Glutamatergic neuron (in vitro differentiated cells): ENCODE data around the gene HSF4. TPM values are rescaled to one million over a fixed set of nuclear protein-coding genes. Genes with fewer than 3 reads are reported as not detected.

Experiments used
- DNase-seq: peaks from one replicate; pipeline ENCODE4 v3.0.0; 2022
- H3K27ac Mint-ChIP-seq: one replicate; pipeline ENCODE4 v1.8.0; 2020; ENCODE audit warnings: mild to moderate bottlenecking, mixed read lengths, inconsistent platforms; ENCODE audit not compliant: unreplicated experiment
- H3K27me3 Mint-ChIP-seq: one replicate; pipeline ENCODE4 v1.8.0; 2020; ENCODE audit warnings: mild to moderate bottlenecking, moderate library complexity, mixed read lengths, inconsistent platforms; ENCODE audit not compliant: unreplicated experiment
- H3K36me3 Mint-ChIP-seq: one replicate; pipeline ENCODE4 v1.8.0; 2020; ENCODE audit warnings: mild to moderate bottlenecking, mixed read lengths, inconsistent platforms; ENCODE audit not compliant: unreplicated experiment
- H3K4me1 Mint-ChIP-seq: one replicate; pipeline ENCODE4 v1.8.0; 2020; ENCODE audit warnings: mild to moderate bottlenecking, low read depth, mixed read lengths, inconsistent platforms; ENCODE audit not compliant: unreplicated experiment
- H3K4me3 Mint-ChIP-seq: one replicate; pipeline ENCODE4 v1.8.0; 2020; ENCODE audit warnings: mild to moderate bottlenecking, mixed read lengths, inconsistent platforms; ENCODE audit not compliant: unreplicated experiment
- H3K9me3 Mint-ChIP-seq: one replicate; pipeline ENCODE4 v1.8.0; 2020; ENCODE audit warnings: mild to moderate bottlenecking, moderate library complexity, mixed read lengths, inconsistent platforms; ENCODE audit not compliant: unreplicated experiment
- total RNA-seq: library from RNA; stranded (reverse); fragmentation: NEBNext Ultra II Directional; extraction: Animal tissue kit (Norgen Biotek cat#: 25700); gene quantifications from one replicate; pipeline ENCODE4 v1.2.1, GENCODE V29; 2021; ENCODE audit not compliant: unreplicated experiment
- TF ChIP-seq, protein P1 (sequence below): fragments of 200-600 bp; sonication (generic); IDR thresholded peaks from one replicate; pipeline ENCODE4 v1.5.0; 2021; ENCODE audit not compliant: partially characterized antibody, unreplicated experiment

Gene HSF4
- total RNA-seq, 1 donor from 2014 or later: 7.2 TPM

DNA sequence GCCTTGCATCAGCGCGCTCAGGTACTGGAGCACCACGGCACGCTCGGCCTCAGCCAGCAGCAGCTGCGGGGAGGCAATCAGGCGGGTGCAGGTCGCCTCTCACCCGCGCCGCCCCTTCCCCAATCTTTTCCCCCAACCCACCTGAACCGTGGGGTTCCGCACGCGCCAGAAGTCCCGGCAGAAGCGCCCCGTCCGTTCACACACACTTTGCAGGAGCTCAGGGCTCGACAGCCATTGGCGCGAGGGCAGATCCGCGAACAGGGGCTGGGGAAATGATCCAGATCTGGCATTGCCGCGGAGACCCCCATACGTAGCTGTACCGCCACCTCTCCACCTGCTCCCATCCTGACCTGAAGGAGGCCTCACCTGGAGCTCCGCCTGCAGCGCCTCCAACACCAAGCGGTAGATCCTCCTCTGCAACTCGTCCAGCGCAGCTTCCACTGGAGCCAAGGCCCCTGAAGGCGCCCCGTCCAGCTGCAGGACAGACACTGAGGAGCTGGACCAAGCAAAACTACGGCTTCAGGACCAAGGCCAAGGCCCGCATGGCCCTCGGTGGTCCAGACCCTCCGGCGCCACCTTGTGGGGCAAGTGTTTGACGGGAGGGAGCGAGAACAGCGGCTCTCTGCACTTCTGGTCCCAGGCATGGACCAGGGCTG is 20.6 kb downstream of the HSF4 start:
- peak; percentile 97 for DNase-seq
- peak overlapping the region; percentile 86 for H3K4me3 Mint-ChIP-seq
- peaks cover 3% of the 10 kb centered on the region for H3K27me3 Mint-ChIP-seq
- TF ChIP-seq, protein P1, sequence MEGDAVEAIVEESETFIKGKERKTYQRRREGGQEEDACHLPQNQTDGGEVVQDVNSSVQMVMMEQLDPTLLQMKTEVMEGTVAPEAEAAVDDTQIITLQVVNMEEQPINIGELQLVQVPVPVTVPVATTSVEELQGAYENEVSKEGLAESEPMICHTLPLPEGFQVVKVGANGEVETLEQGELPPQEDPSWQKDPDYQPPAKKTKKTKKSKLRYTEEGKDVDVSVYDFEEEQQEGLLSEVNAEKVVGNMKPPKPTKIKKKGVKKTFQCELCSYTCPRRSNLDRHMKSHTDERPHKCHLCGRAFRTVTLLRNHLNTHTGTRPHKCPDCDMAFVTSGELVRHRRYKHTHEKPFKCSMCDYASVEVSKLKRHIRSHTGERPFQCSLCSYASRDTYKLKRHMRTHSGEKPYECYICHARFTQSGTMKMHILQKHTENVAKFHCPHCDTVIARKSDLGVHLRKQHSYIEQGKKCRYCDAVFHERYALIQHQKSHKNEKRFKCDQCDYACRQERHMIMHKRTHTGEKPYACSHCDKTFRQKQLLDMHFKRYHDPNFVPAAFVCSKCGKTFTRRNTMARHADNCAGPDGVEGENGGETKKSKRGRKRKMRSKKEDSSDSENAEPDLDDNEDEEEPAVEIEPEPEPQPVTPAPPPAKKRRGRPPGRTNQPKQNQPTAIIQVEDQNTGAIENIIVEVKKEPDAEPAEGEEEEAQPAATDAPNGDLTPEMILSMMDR: peak; percentile 77
- no peaks in the 10 kb centered on the region for H3K36me3 Mint-ChIP-seq
- peaks cover 7% of the 10 kb centered on the region for H3K9me3 Mint-ChIP-seq
- H3K27ac Mint-ChIP-seq: no peak overlapping the region
- peaks cover 6% of the 10 kb centered on the region for H3K4me1 Mint-ChIP-seq

DNA sequence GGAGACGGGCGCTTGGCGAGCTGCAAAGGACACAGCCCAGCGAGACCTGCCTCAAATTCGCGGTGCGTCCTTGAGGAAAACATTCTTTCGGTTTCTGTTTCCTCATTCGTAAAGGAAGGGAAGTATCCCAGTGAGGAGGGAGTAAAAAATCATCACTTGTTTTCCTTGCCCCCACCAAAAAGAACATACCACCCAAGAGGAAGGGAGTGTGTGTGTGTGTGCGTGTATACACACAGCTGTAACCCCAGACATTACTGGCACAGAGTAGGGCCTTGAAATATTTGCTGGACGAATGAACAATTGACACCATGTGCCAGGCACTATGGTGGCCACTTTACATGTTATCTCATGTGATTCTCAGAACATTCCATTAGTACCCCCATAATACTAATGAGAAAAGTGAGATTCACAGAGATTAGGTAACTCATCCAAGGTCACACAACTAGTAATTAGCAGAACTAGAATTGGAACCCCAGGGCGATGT is 21.1 kb downstream of the HSF4 start:
- no peaks in the 10 kb centered on the region for H3K36me3 Mint-ChIP-seq
- H3K9me3 Mint-ChIP-seq: peaks cover 7% of the 10 kb centered on the region
- TF ChIP-seq, protein P1: no peak
- H3K4me3 Mint-ChIP-seq: peak overlapping the region; percentile 24
- H3K4me1 Mint-ChIP-seq: peaks cover 6% of the 10 kb centered on the region
- peaks cover 3% of the 10 kb centered on the region for H3K27me3 Mint-ChIP-seq
- DNase-seq: no peak
- H3K27ac Mint-ChIP-seq: no peak overlapping the region

DNA sequence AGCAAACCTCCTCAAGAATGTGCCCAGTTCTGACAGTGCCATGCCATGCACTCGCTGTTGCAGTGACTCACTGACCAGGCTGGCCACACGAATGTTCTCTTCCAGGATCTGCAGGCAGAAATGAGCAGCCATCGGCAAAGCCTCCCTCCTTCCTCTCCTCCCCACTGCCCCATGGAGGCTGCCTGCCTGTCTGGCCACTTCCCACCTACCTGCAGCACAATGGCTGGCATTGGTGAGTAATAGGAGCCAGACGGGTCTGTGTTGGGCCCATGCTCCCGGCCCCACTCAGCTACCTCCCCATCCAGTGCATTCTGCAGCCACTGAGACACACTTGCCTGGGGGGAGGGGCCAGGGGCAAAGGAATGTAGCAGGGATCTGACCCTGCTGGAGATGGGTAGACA is 22.0 kb downstream of the HSF4 start:
- Mint-ChIP-seq H3K27me3 (peaks cover 3% of the 10 kb centered on the region), H3K36me3 (no peaks in the 10 kb centered on the region), H3K27ac (no peak overlapping the region), H3K4me3 (no peak overlapping the region), H3K9me3 (peaks cover 11% of the 10 kb centered on the region), H3K4me1 (peaks cover 10% of the 10 kb centered on the region)
- no peak for DNase-seq
- TF ChIP-seq, protein P1: no peak

DNA sequence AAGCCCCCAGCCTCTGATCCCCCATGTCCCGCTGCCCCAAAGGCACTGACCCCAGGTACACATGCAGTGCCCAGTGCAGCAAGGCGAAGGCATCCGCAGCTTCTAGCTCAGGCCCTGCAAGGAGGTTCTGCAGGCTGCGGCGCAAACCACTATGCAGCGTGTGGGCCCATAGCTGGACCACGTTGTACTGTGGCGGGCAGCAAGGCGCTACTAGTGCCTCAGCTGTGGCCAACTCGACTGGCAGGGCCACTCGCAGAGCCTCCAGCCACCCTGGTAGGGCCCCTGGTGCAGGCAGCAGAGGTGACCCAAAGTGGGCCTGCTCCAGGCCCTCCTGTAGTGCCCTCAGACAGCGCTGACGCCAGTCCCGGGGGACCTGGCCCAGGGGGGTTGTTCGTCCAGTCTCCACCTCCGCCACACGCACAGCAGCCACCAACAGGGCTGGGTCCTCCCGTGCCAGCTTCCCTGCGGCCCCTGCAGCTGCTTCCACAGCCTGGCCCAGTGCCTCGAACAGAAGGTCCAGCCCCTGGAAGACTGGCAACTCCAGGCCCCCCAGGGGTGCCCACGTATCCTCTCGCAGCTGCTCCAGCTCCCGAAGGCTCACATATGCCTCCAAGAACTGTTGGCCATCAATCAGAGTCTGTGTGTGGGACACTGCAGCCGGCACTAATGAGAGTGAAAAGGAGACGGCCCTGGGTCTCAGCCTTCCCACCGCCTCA is 22.8 kb downstream of the HSF4 start:
- H3K27ac Mint-ChIP-seq: no peak overlapping the region
- no peak overlapping the region for H3K4me3 Mint-ChIP-seq
- peaks cover 11% of the 10 kb centered on the region for H3K9me3 Mint-ChIP-seq
- H3K27me3 Mint-ChIP-seq: peaks cover 7% of the 10 kb centered on the region
- no peaks in the 10 kb centered on the region for H3K36me3 Mint-ChIP-seq
- H3K4me1 Mint-ChIP-seq: peaks cover 10% of the 10 kb centered on the region
- DNase-seq: no peak
- TF ChIP-seq, protein P1: no peak

DNA sequence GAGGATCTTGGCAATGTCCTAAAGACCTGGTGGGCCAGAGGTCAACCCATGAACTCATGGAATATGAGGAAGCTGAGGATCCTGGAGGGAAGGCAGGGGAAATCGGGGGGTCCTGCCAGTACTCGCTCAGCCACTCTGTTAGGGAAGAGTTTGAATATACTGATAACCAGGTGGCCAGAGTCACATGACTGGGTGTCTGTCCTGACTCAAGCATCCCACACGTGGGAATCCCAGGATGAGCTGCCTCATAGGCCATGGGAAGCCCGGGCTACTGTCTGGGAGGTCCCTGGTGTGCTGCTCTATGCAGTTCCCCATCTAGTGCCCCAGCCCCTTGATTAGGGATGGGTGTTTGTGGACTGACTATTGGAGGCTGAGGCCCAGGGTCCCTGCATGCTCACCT is 23.8 kb downstream of the HSF4 start:
- DNase-seq: no peak
- H3K4me3 Mint-ChIP-seq: no peak overlapping the region

More for the DNA sequence above, 23.8 kb downstream of the HSF4 start:
- H3K27ac Mint-ChIP-seq: no peak overlapping the region
- TF ChIP-seq, protein P1: no peak
- no peaks in the 10 kb centered on the region for H3K36me3 Mint-ChIP-seq
- H3K9me3 Mint-ChIP-seq: peaks cover 11% of the 10 kb centered on the region
- peaks cover 7% of the 10 kb centered on the region for H3K27me3 Mint-ChIP-seq
- peaks cover 12% of the 10 kb centered on the region for H3K4me1 Mint-ChIP-seq
